ENCODE measurements around the gene F7.
"Not testable (repeated sequence)": the region's sequence is repeated elsewhere in the genome, so short reads cannot be mapped to it uniquely, and the experiment has no call there.

The F7 gene

GRCh38 chr13:113087923-113088690, 17.5 kb upstream of the F7 start:
- DNase-seq: no peak

- DNase-seq: no peak
Observed at GRCh38 chr13:113088691-113089020, 16.9 kb upstream of the F7 start.

GRCh38 chr13:113089693-113090414, 15.7 kb upstream of the F7 start:
- no peak for DNase-seq

GRCh38 chr13:113090415-113090770, 15.2 kb upstream of the F7 start:
- no peak for DNase-seq

GRCh38 chr13:113090806-113091205, 14.8 kb upstream of the F7 start:
- no peak for DNase-seq

GRCh38 chr13:113091211-113091771, 14.3 kb upstream of the F7 start:
- DNase-seq: no peak

GRCh38 chr13:113091891-113092775, 13.5 kb upstream of the F7 start:
- DNase-seq: no peak

GRCh38 chr13:113092776-113093579, 12.6 kb upstream of the F7 start:
- no peak for DNase-seq

GRCh38 chr13:113093580-113094409, 11.8 kb upstream of the F7 start:
- no peak for DNase-seq

- no peak for DNase-seq
Observed at GRCh38 chr13:113094410-113094800, 11.2 kb upstream of the F7 start.

- DNase-seq: no peak
Observed at GRCh38 chr13:113095146-113096051, 10.2 kb upstream of the F7 start.

- no peak for DNase-seq
Observed at GRCh38 chr13:113096052-113096744, 9.4 kb upstream of the F7 start.

GRCh38 chr13:113096745-113097305, 8.8 kb upstream of the F7 start:
- DNase-seq: no peak

- DNase-seq: no peak
Observed at GRCh38 chr13:113097651-113098050, 7.9 kb upstream of the F7 start.

GRCh38 chr13:113098162-113098732, 7.3 kb upstream of the F7 start:
- no peak for DNase-seq

GRCh38 chr13:113099142-113099541, 6.4 kb upstream of the F7 start:
- DNase-seq: no peak

GRCh38 chr13:113102302-113102701, 3.3 kb upstream of the F7 start:
- DNase-seq: not testable (repeated sequence)

- DNase-seq: no peak
Observed at GRCh38 chr13:113102727-113103126, 2.9 kb upstream of the F7 start.

- no peak for DNase-seq
Observed at GRCh38 chr13:113103646-113104045, 1.9 kb upstream of the F7 start.
